Erythroblast (primary cell): ENCODE data around the gene PRDM2.

Experiments
- GATA1 ChIP-seq: IDR thresholded peaks from 2 replicates; pipeline ENCODE4 v1.6.1; 2011; ENCODE audit warnings: low read depth, mild to moderate bottlenecking, control low read depth, low read length, moderate library complexity
- POLR2A ChIP-seq: IDR thresholded peaks from 2 replicates; pipeline ENCODE4 v1.6.1; 2011; ENCODE audit warnings: mild to moderate bottlenecking, low read length

DNA sequence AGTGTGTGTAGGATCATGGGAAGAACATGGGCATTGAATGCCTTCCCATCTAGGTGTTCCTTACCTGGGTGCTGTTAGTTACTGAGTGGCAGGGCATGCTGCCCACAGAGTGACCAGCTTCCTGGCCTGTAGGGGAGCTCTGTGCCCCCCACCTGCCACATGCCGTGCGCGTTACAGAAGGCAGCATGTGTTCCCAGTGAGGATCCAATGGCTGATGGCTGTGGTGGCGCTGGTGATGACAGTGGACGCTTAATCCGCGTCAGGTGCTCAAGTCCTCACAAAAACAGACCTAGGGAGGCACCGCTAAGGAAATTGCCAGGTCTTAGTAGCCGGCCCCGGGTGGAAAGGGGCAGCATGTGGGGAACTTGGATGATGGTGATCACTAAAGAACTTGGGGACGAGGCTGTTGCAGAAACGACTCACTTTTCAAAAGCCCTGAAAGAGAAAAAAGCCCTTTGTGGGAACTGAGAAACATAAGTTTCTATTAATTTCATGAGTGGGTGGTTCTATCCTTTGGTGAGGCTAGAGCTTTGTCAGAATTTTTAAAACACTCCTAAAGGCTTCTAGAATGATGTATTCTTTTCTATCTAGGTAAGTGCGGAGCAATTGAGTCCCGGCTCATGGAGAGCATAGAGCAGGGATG, 93.2 kb downstream of the PRDM2 start:
- TF ChIP-seq POLR2A (no peak), GATA1 (no peak)
